ENCODE measurements around the gene SLC22A12. TPM values are rescaled to one million over a fixed set of nuclear protein-coding genes. Genes with fewer than 3 reads are reported as not detected.

Gene SLC22A12
- total RNA-seq, 1 donor from 2014 or later: not detected

DNA sequence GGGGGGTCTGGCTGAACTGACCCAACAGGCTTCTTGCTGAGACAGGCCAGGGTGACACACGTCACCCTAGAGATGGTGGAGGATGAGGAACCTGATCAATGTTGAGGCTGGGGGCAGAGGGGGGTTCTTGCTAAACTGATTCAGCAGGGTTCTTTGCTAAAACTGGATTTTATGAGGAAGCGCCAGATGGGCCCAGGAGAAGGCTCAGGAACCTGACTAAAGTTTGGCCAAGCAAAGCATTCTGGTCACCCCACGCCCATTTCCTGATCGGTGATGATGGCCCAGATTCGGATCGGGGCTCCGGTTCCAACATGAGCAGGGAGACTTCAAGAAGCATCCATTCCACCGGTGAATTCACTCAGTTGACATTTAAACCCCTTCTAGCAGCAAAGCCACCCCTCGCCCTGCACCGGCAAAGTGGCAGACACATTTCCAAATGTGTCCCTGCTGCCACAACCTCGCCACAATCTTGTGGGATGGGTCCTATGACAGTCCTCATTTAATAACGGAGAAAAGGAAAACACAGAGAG lies 34.2 kb upstream of the SLC22A12 start:
- Mint-ChIP-seq H3K9me3 (no peaks in the 10 kb centered on the region), H3K27ac (no peak overlapping the region), H3K4me1 (ENCODE audit: unreplicated experiment) (peaks cover 21% of the 10 kb centered on the region), H3K27me3 (peaks cover 2% of the 10 kb centered on the region), H3K36me3 (no peaks in the 10 kb centered on the region), H3K4me3 (no peak overlapping the region)
- TF ChIP-seq, protein P1, sequence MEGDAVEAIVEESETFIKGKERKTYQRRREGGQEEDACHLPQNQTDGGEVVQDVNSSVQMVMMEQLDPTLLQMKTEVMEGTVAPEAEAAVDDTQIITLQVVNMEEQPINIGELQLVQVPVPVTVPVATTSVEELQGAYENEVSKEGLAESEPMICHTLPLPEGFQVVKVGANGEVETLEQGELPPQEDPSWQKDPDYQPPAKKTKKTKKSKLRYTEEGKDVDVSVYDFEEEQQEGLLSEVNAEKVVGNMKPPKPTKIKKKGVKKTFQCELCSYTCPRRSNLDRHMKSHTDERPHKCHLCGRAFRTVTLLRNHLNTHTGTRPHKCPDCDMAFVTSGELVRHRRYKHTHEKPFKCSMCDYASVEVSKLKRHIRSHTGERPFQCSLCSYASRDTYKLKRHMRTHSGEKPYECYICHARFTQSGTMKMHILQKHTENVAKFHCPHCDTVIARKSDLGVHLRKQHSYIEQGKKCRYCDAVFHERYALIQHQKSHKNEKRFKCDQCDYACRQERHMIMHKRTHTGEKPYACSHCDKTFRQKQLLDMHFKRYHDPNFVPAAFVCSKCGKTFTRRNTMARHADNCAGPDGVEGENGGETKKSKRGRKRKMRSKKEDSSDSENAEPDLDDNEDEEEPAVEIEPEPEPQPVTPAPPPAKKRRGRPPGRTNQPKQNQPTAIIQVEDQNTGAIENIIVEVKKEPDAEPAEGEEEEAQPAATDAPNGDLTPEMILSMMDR (conservative IDR thresholded peaks at IDR 0.05): no peak
- no peak for DNase-seq (ENCODE audit: extremely low spot score, unreplicated experiment)

GRCh38 chr11:64558065-64558745 lies 32.8 kb upstream of the SLC22A12 start:
- Mint-ChIP-seq H3K9me3 (no peaks in the 10 kb centered on the region), H3K27ac (no peak overlapping the region), H3K4me1 (ENCODE audit: unreplicated experiment) (peaks cover 21% of the 10 kb centered on the region), H3K27me3 (peaks cover 2% of the 10 kb centered on the region), H3K4me3 (no peak overlapping the region), H3K36me3 (no peaks in the 10 kb centered on the region)
- TF ChIP-seq, protein P1 (conservative IDR thresholded peaks at IDR 0.05): no peak
- DNase-seq (ENCODE audit: extremely low spot score, unreplicated experiment): no peak

DNA sequence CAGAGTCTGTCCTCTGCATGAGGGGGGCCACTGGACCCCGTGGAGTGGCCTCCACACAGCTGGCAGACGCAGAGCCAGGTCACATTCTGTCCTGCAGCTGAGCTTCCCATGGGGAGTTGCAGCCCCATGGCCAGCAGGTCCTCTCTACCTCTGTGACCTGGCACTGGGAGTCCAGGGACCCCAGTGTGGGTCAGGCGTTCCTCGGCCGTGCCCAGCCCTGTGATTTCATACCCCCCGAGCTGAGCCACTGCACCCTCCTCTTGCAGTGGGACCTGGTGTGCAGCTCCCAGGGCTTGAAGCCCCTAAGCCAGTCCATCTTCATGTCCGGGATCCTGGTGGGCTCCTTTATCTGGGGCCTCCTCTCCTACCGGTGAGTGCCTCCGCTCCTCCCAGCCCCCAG lies 32.2 kb upstream of the SLC22A12 start:
- Mint-ChIP-seq H3K4me1 (ENCODE audit: unreplicated experiment) (peaks cover 16% of the 10 kb centered on the region), H3K4me3 (no peak overlapping the region), H3K27ac (no peak overlapping the region), H3K27me3 (peaks cover 2% of the 10 kb centered on the region), H3K9me3 (no peaks in the 10 kb centered on the region), H3K36me3 (no peaks in the 10 kb centered on the region)
- TF ChIP-seq, protein P1 (conservative IDR thresholded peaks at IDR 0.05): no peak
- DNase-seq (ENCODE audit: extremely low spot score, unreplicated experiment): no peak

DNA sequence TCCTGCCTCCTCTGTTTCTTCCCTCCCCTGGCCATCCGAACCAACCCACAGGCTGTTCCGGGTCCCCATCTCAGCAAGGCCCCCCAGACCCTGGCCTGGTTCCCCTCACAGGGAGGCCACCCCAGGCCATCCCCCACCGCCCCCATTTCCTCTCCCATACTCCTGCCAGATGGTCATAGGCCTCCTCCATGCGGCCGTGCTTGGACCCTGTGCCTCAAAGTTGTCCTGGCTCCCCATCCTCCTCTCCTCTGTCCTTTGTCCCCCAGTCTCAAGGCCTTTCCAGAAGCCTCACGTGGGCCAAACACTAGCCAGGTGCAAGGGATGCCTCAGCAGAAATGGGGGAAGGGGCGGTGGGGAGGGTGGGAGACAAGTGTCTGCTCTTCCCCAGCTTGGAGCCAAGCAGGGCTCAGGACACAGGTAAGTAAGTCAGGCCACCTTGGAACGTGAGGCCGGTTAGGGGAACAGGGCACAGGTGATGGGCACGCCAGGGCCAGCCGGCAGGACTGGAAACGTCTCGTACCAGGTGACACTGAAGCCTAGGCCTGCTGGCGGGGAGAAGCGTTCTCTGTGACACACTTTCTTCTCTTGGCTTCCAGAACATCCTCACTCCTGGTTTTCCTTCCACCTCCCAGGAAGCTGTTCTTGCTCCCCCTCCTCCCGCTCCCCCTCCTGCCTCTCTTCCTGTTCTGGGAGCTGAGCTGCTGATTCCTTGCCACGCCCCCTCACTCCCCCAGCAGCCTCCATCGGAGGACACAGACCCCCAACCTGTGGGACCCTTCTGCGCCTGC lies 31.5 kb upstream of the SLC22A12 start:
- H3K4me1 Mint-ChIP-seq (ENCODE audit: unreplicated experiment): peaks cover 15% of the 10 kb centered on the region
- H3K9me3 Mint-ChIP-seq: no peaks in the 10 kb centered on the region
- peaks cover 2% of the 10 kb centered on the region for H3K27me3 Mint-ChIP-seq
- H3K4me3 Mint-ChIP-seq: no peak overlapping the region
- no peaks in the 10 kb centered on the region for H3K36me3 Mint-ChIP-seq
- DNase-seq (ENCODE audit: extremely low spot score, unreplicated experiment): no peak
- TF ChIP-seq, protein P1 (conservative IDR thresholded peaks at IDR 0.05): no peak
- H3K27ac Mint-ChIP-seq: no peak overlapping the region

DNA sequence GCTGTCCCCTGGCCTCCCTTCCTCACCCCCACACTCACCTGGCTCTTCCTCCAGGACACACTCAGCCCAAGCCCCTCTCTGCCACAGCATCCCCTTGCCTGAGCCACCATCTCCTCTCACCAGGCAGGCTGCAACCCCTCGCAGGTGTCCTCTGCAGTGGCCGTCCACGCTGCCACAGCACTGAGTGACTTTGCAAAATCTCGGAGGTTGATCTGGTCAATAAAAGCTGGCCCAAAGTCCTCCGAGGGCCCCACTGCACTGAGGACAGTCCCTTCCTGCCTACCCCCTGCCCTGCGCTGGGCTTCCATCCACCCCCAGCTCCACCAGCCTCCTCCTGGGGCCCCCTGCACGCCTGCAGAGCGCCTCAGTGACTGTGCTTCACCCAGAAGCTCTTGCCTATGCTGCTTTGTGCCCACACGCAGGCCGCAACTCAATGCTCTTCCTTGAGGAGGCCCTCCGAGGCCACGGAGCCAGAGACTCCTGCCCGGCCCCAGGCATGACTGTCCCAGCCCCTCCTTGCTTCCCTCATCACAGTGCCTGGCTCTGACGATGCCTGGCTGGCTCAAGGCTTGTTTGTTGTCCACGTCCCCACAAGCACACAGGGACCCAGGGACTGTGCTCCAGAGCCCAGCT lies 30.8 kb upstream of the SLC22A12 start:
- H3K9me3 Mint-ChIP-seq: no peaks in the 10 kb centered on the region
- no peak overlapping the region for H3K27ac Mint-ChIP-seq
- no peak overlapping the region for H3K4me3 Mint-ChIP-seq
- H3K4me1 Mint-ChIP-seq (ENCODE audit: unreplicated experiment): peaks cover 11% of the 10 kb centered on the region
- H3K27me3 Mint-ChIP-seq: peaks cover 2% of the 10 kb centered on the region
- TF ChIP-seq, protein P1 (conservative IDR thresholded peaks at IDR 0.05): no peak
- H3K36me3 Mint-ChIP-seq: no peaks in the 10 kb centered on the region
- no peak for DNase-seq (ENCODE audit: extremely low spot score, unreplicated experiment)

All from type B pancreatic cell (in vitro differentiated cells).